Activated CD4-positive, alpha-beta memory T cell treated with anti-CD3 and anti-CD28 coated beads for 36 hours (primary cell): ENCODE data around the gene MAP4K1. TPM values are rescaled to one million over a fixed set of nuclear protein-coding genes. Genes with fewer than 3 reads are reported as not detected.

ENCODE experiments used
- CTCF ChIA-PET: fragments of 350-600 bp; sonication (Branson Sonifier 250); formaldehyde crosslinking; loops from one replicate; lab custom pipeline; 2021; ENCODE audit warnings: antibody characterized with exemption, inconsistent platforms; lab: Charles Lee
- POLR2A ChIA-PET: fragments of 350-600 bp; sonication (Branson Sonifier 250); formaldehyde crosslinking; loops from one replicate; lab custom pipeline; 2021; ENCODE audit warnings: antibody characterized with exemption; lab: Charles Lee
- DNase-seq: peaks from one replicate; pipeline ENCODE4 v3.0.0-alpha.2; 2020
- H3K27ac Mint-ChIP-seq: one replicate; pipeline ENCODE4 v1.8.0; 2021; ENCODE audit warnings: mixed read lengths
- H3K27me3 Mint-ChIP-seq: one replicate; pipeline ENCODE4 v1.8.0; 2021; ENCODE audit warnings: mixed read lengths
- H3K36me3 Mint-ChIP-seq: one replicate; pipeline ENCODE4 v1.8.0; 2021; ENCODE audit warnings: mixed read lengths
- H3K4me1 Mint-ChIP-seq: one replicate; pipeline ENCODE4 v1.8.0; 2021; ENCODE audit warnings: low read depth, mixed read lengths
- H3K4me3 Mint-ChIP-seq: one replicate; pipeline ENCODE4 v1.8.0; 2021; ENCODE audit warnings: mild to moderate bottlenecking, mixed read lengths
- H3K9me3 Mint-ChIP-seq: one replicate; pipeline ENCODE4 v1.8.0; 2021; ENCODE audit warnings: mixed read lengths
- intact Hi-C: fragments of 100-400 bp; cut with micrococcal nuclease; formaldehyde crosslinking; loops from one replicate; pipeline ENCODE4 v1.15.1; 2023
- total RNA-seq, 2 experiments: library from RNA; stranded (reverse); gene quantifications; one replicate each; pipeline ENCODE4 v1.2.3, GENCODE V29; 2021

MAP4K1 gene
- total RNA-seq, 2 experiments from 2014 or later, result 205 TPM

DNA sequence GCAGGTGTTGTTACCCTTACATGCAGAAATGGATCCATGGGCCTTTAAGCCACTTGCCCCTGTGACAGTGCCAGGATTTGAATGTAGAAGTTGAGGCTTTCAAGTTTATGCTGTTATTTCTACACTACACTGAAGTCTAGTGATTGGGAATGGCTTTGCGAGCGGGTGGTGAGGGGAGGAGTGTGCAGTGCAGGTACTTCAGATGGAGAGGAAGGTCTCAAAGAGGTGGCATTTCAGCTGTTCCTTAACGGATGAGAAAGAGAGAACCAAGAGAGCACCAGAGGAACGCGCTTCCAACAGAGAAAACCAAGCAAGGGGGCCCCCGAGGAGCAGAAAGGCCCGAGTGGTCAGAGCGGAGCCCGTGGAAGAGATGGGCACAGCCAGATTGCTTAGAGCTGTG lies 43.0 kb upstream of the MAP4K1 start:
- Mint-ChIP-seq H3K4me1 (peaks cover 67% of the 10 kb centered on the region), H3K27ac (no peak overlapping the region), H3K36me3 (peaks cover 17% of the 10 kb centered on the region), H3K27me3 (no peaks in the 10 kb centered on the region), H3K9me3 (no peaks in the 10 kb centered on the region), H3K4me3 (no peak overlapping the region)
- CTCF ChIA-PET, result interaction anchor here (1.9 kb wide), 1 partner anchor 25 kb away, joined by 5 read pairs; no protein-coding TSS in a partner anchor
- intact Hi-C loops, result no loop called here
- DNase-seq, result no peak
- POLR2A ChIA-PET, result no interaction called here

GRCh38 chr19:38658462-38659306 lies 40.9 kb upstream of the MAP4K1 start:
- Mint-ChIP-seq H3K4me1 (peaks cover 69% of the 10 kb centered on the region), H3K9me3 (no peaks in the 10 kb centered on the region), H3K27ac (no peak overlapping the region), H3K27me3 (no peaks in the 10 kb centered on the region), H3K36me3 (peaks cover 19% of the 10 kb centered on the region), H3K4me3 (no peak overlapping the region)
- ChIA-PET POLR2A (no interaction called here), CTCF (interaction anchor here (0.7 to 2.3 kb wide), 4 partner anchors 22 to 29 kb away, joined by 3 to 8 read pairs (median 5); no protein-coding TSS in a partner anchor)
- intact Hi-C loops, result loop anchor here (5.0 kb wide), 1 partner anchor 74 kb away; no protein-coding TSS in a partner anchor
- DNase-seq, result no peak

DNA sequence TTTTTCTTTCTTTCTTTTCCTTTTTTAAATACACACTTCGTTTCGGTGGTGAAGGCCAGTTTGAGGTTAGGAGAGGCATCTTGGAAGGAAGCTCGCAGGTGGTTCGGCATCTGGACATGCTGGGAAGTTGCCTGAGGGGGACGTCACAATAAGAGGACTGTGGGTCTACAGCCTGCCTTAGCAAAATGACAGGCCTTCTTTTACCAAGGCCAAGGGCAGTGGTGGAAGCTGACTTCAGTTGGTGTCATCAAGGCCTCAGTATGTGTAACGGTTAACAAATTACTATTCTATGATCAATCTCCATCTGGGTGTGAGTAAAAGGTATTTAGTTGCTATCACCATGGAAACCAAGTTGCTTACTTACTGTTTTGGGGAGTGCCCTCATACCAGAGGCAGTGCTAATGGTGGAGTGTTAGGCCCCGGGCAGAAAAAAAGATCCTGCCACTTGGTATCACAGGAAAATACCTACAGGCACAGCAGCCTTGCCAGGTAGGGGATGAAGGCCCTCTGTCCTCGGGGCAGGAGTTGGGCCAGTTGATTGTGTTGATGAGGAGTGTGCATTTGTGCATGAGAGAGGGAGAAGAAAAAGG lies 40.0 kb upstream of the MAP4K1 start:
- intact Hi-C loops, result loop anchor here (5.0 kb wide), 1 partner anchor 75 kb away; no protein-coding TSS in a partner anchor
- CTCF ChIA-PET, result interaction anchor here (0.9 to 2.7 kb wide), 6 partner anchors 10 to 273 kb away, joined by 3 to 8 read pairs (median 6); partner anchors contain the start of genes ACTN4, MRPS12 and SARS2
- Mint-ChIP-seq H3K4me3 (peak overlapping the region; percentile 44), H3K36me3 (peaks cover 19% of the 10 kb centered on the region), H3K9me3 (no peaks in the 10 kb centered on the region), H3K27ac (peak overlapping the region; percentile 87), H3K27me3 (no peaks in the 10 kb centered on the region), H3K4me1 (peaks cover 67% of the 10 kb centered on the region)
- DNase-seq, result peak; percentile 59
- POLR2A ChIA-PET, result interaction anchor here (2.3 kb wide), 1 partner anchor 12 kb away, joined by 8 read pairs; no protein-coding TSS in a partner anchor

- CTCF ChIA-PET, result interaction anchor here (0.8 to 2.7 kb wide), 9 partner anchors 9 to 50 kb away, joined by 3 to 8 read pairs (median 4); partner anchors contain the start of genes ACTN4 and EIF3K
Measured at GRCh38 chr19:38656171-38656981, 38.6 kb upstream of the MAP4K1 start.

GRCh38 chr19:38655148-38655824 lies 37.5 kb upstream of the MAP4K1 start:
- Mint-ChIP-seq H3K9me3 (no peaks in the 10 kb centered on the region), H3K27ac (peak overlapping the region; percentile 83), H3K27me3 (no peaks in the 10 kb centered on the region), H3K4me3 (no peak overlapping the region), H3K4me1 (peaks cover 73% of the 10 kb centered on the region), H3K36me3 (peaks cover 8% of the 10 kb centered on the region)
- ChIA-PET POLR2A (interaction anchor here (2.3 kb wide), 1 partner anchor 14 kb away, joined by 8 read pairs; no protein-coding TSS in a partner anchor), CTCF (interaction anchor here (1.1 to 2.7 kb wide), 3 partner anchors 8 to 275 kb away, joined by 3 to 8 read pairs (median 6); partner anchors contain the start of genes ACTN4, MRPS12 and SARS2)
- peak; percentile 64 for DNase-seq
- intact Hi-C loops, result loop anchor here (1.0 to 5.0 kb wide), 4 partner anchors 31 to 228 kb away; no protein-coding TSS in a partner anchor

More at GRCh38 chr19:38656171-38656981, 38.6 kb upstream of the MAP4K1 start:
- intact Hi-C loops, result loop anchor here (5.0 kb wide), 1 partner anchor 76 kb away; no protein-coding TSS in a partner anchor
- Mint-ChIP-seq H3K4me3 (peak overlapping the region; percentile 27), H3K36me3 (peaks cover 15% of the 10 kb centered on the region), H3K27me3 (no peaks in the 10 kb centered on the region), H3K9me3 (no peaks in the 10 kb centered on the region), H3K27ac (peak overlapping the region; percentile 83), H3K4me1 (peaks cover 70% of the 10 kb centered on the region)
- POLR2A ChIA-PET, result interaction anchor here (0.6 to 2.3 kb wide), 5 partner anchors 9 to 774 kb away, joined by 3 to 9 read pairs (median 3); partner anchors contain the start of gene ACTN4
- DNase-seq, result peak; percentile 45

GRCh38 chr19:38654628-38655055 lies 36.9 kb upstream of the MAP4K1 start:
- H3K27ac Mint-ChIP-seq, result no peak overlapping the region
- no peak for DNase-seq
- POLR2A ChIA-PET, result no interaction called here
- H3K9me3 Mint-ChIP-seq, result no peaks in the 10 kb centered on the region
- H3K4me3 Mint-ChIP-seq, result no peak overlapping the region
- intact Hi-C loops, result loop anchor here (1.0 to 5.0 kb wide), 4 partner anchors 32 to 227 kb away; no protein-coding TSS in a partner anchor
- H3K4me1 Mint-ChIP-seq, result peaks cover 79% of the 10 kb centered on the region
- H3K36me3 Mint-ChIP-seq, result peaks cover 9% of the 10 kb centered on the region
- CTCF ChIA-PET, result interaction anchor here (1.8 kb wide), 1 partner anchor 276 kb away, joined by 6 read pairs; the partner anchor contains the start of genes MRPS12 and SARS2
- no peaks in the 10 kb centered on the region for H3K27me3 Mint-ChIP-seq

DNA sequence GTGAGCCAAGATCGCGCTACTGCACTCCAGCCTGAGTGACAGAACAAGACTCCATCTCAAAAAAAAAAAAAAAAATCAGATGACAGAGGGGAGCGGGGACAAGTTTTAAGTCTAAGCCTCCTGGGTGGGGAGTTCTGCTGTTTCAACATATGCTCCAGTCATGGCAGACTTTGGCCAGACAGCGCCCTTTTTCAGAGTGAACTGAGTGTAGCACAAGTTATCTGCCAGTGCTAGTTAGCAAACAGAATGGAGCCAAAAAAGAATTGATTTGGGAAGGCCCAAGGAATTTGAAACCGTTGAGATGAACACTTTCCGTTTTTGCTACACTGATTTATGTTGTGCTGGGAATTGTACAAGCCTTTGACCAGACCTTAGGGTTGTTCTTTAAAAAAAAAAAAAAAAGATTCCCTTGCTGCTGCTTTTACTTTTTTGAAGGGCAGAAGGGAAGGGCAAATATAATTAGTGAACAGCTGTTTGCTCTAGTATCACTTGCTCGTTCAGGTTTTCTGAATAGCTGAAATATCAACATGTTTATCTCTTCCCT lies 35.3 kb upstream of the MAP4K1 start:
- ChIA-PET CTCF (interaction anchor here (0.9 to 1.0 kb wide), 2 partner anchors 137 to 250 kb away, joined by 3 to 5 read pairs; partner anchors contain the start of gene FAM98C), POLR2A (interaction anchor here (0.6 kb wide), 1 partner anchor 37 kb away, joined by 4 read pairs; no protein-coding TSS in a partner anchor)
- no peak for DNase-seq
- Mint-ChIP-seq H3K4me3 (no peak overlapping the region), H3K36me3 (peaks cover 12% of the 10 kb centered on the region), H3K27me3 (no peaks in the 10 kb centered on the region), H3K9me3 (no peaks in the 10 kb centered on the region), H3K4me1 (peaks cover 84% of the 10 kb centered on the region), H3K27ac (no peak overlapping the region)
- intact Hi-C loops, result no loop called here

- Mint-ChIP-seq H3K27me3 (no peaks in the 10 kb centered on the region), H3K4me1 (peaks cover 63% of the 10 kb centered on the region), H3K27ac (no peak overlapping the region), H3K9me3 (no peaks in the 10 kb centered on the region), H3K36me3 (peaks cover 10% of the 10 kb centered on the region), H3K4me3 (no peak overlapping the region)
- no peak for DNase-seq
- ChIA-PET POLR2A (no interaction called here), CTCF (interaction anchor here (0.6 kb wide), 1 partner anchor 35 kb away, joined by 3 read pairs; no protein-coding TSS in a partner anchor)
- intact Hi-C loops, result no loop called here
Measured at GRCh38 chr19:38650911-38651584, 33.3 kb upstream of the MAP4K1 start.

DNA sequence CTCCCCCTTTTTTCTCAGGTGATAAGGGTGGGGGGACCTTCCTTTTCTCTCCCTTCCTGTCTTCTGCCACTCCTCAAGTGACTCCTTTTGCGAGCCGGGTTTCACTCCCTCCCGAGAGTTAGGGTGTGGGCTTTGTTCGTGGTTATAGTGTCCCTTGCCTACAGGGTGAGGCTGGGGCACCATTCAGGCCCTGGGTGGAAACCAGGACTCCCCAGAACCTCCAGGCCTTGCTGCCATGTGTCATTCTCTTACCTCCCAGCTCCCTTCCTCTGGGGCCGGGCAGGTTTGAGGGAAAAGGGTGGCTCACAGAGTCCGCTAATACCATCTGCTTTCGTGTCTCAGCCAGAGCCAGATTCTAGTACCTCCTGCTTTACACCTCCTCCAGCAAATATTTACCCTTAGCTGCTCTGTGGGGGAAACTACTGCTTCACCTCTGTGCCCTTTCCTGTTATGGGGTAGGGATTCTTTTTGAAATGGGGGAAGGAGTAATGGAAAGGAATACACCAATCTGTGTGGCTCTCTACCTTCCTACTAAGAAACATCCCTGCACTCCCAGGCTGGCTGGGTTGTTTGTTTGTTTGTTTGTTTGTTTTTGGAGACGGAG lies 32.5 kb upstream of the MAP4K1 start:
- Mint-ChIP-seq H3K36me3 (peaks cover 10% of the 10 kb centered on the region), H3K9me3 (no peaks in the 10 kb centered on the region), H3K4me3 (peak overlapping the region; percentile 94), H3K4me1 (peaks cover 55% of the 10 kb centered on the region), H3K27ac (no peak overlapping the region), H3K27me3 (no peaks in the 10 kb centered on the region)
- POLR2A ChIA-PET, result interaction anchor here (0.8 kb wide), 1 partner anchor 18 kb away, joined by 3 read pairs; no protein-coding TSS in a partner anchor
- CTCF ChIA-PET, result interaction anchor here (0.6 to 1.0 kb wide), 2 partner anchors 35 to 135 kb away, joined by 3 read pairs; no protein-coding TSS in a partner anchor
- intact Hi-C loops, result no loop called here
- peak; percentile 27 for DNase-seq
